NCI-H2196 treated with DMSO at 0.1 percent for 48 hours (cell line): Measurements from ENCODE around the gene C16orf96.
A peak's percentile ranks its signal among the peaks of the same experiment; 100 is the strongest.

Experiments used
- DNase-seq: peaks from one replicate; lab custom pipeline; 2025; ENCODE audit not compliant: unreplicated experiment; lab: John Stamatoyannopoulos, UW

C16orf96 gene

DNA sequence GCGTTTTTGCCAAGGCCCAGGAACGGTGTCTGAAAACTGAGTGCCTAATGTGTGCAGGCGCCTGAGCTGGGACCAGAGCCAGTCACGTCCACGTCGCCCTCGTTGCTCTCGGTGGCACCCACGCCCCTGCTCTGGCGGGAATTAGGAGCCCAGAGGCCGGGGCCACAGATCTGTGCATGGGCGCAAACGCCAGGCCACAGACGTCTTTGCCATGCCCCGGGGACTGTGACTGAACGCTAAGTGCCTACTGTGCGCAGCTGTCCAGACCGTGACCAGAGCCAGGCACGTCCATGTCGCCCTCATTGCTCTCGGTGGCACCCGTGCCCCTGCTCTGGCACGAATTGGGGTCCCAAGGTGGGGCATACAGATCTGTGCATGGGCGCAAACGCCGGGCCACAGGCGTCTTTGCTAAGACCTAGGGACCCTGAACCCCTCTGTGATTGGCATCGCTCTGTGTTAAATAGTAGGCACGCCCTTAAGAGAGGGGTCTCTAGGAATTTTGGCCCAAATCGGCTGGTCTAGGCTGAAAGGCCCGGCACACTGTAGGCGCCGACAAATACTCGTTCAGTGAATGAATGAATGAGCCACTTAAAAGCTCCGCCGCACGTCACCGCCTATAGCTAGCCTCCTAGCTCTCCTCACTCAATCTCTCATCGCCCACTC is 59.4 kb downstream of the C16orf96 start:
- no peak for DNase-seq

GRCh38 chr16:4616047-4616811 is 60.1 kb downstream of the C16orf96 start:
- peak; percentile 99 for DNase-seq

DNA sequence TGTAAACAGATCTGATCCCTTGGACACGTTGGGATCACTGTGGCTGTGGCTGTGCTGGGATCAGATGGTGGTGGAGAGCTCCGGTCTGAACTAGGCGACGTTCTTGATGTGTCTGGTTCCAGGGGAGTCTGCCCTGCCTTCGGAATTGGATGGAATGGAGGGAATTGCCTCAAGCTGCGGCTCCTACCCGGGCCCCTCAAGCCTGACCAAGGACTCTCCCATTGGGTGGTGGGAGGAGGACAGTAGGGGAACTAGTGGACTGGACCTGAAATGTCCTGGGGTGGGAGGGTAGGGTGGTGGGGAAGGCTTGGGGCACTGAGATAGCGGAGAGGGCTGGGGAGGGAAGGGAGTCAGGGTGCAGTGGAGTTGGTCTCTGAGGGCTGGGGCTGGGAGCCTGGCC is 61.7 kb downstream of the C16orf96 start:
- no peak for DNase-seq

GRCh38 chr16:4618645-4619418 is 62.7 kb downstream of the C16orf96 start:
- DNase-seq: peak; percentile 24

GRCh38 chr16:4623593-4623992 is 67.5 kb downstream of the C16orf96 start:
- no peak for DNase-seq

DNA sequence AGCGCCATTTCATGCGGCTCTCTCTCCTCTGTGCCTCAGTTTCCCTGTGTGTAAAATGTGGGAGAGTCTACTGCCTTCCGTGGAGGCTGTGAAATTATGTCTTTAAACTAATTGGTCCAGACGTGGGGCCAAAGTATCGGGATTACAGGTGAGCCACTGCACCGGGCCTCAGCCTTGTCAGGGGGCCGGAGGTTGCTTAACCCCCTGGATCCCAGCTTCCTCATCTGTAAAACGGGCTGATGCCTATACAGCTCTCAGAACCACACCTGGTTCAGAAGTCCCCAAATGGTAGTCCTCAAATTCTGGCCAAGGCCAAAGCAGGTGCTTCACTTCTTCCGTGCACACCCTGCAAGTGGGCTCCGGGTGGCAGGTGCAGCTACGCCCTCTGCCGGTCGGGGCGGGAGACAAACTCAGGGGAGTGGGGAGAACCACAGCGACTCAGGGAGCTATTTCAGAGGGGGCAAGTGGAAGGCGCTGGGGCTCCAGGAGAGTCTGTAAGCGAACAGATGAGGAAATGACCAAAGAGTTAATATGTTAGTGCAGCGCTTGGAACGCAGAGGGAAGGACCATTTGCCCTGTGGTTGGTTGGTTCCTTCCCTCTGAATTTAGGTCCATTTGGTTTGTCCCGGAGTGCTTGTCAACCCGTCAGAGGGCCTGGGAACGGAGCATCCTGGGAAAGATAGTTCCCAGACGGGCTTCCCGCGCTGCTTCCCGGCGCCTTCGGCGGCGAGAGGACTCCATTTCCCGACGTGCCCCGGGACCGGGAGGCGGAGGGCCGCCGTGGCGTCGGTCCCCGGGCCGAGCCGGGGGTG is 68.1 kb downstream of the C16orf96 start, which contains the start of gene MGRN1:
Gene MGRN1, plus strand, starts transcription at position 812 of the 812 bp plus-strand sequence. CDS start 135 bp downstream, outside the sequence.
- peak; percentile 93 for DNase-seq

- no peak for DNase-seq
Measured at GRCh38 chr16:4624827-4625559, 68.9 kb downstream of the C16orf96 start.

DNA sequence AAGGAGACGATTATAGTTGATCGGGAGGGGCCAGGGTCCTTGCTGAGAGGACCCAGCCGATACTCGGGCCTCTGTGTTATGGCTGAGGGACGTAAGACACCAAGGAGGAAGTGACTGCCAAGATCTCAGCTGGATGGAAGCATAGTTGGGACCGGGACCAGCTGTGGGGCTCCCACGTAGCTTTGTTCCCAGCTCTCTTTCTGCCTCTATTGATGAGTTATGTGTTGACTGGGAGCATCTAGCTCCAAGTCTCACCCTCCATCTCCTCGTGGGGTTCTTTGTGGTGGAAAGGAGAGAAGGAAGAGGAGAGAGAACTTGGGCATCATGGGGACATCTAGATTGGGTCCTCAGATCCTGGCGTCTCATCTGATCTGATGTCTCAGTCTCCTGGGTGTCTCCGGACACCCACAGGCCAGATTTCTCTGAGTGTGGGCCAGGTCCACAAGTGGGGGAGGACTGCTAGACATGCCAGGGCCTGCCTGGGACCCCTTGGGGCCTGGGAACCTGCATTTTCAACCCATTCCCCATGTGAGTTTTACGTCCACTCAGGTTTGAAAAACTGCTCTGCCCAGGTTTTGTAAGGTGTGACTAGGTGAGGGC is 69.5 kb downstream of the C16orf96 start:
- DNase-seq: no peak

GRCh38 chr16:4626396-4626795 is 70.3 kb downstream of the C16orf96 start:
- no peak for DNase-seq

- no peak for DNase-seq
Measured at GRCh38 chr16:4628283-4628682, 72.1 kb downstream of the C16orf96 start.

- no peak for DNase-seq
Measured at GRCh38 chr16:4631444-4631843, 75.3 kb downstream of the C16orf96 start.

DNA sequence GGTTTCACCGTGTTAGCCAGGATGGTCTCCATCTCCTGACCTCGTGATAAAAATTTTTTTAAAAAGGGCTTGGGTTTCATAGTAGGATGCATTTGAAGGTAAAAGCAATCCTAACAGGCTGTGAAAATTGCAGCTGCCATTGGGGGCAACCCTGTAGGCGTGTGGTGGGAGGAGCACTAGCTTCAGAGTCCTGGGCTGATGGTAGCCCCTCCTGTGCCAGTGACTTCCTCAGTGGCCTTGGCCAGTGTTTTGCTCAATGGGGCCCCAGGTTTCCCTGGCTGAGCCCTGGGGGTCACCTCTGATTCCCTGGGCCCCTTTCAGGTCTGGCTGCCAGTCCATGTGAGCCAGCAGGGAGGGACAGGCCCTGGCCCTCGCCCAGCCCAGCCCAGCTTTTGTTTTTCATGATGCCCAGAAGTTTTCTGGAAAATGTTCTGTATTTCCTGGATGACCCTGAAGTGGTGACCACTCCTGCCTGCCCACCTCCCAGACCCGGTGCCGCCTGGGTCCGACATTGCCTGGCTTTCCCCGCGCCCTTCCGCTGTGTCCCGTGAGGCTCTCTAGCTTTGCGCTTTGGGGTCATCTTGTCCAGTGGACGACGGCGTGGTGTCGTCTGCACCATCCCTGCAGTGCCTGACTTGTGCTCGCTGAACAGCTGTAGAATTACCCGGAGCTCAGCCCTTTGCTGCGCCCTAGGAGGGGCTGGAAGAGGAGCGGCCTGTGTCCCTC is 77.9 kb downstream of the C16orf96 start:
- no peak for DNase-seq

GRCh38 chr16:4634768-4635167 is 78.6 kb downstream of the C16orf96 start:
- no peak for DNase-seq

GRCh38 chr16:4636196-4636595 is 80.1 kb downstream of the C16orf96 start:
- DNase-seq: no peak

- no peak for DNase-seq
Measured at GRCh38 chr16:4637501-4638166, 81.5 kb downstream of the C16orf96 start.

DNA sequence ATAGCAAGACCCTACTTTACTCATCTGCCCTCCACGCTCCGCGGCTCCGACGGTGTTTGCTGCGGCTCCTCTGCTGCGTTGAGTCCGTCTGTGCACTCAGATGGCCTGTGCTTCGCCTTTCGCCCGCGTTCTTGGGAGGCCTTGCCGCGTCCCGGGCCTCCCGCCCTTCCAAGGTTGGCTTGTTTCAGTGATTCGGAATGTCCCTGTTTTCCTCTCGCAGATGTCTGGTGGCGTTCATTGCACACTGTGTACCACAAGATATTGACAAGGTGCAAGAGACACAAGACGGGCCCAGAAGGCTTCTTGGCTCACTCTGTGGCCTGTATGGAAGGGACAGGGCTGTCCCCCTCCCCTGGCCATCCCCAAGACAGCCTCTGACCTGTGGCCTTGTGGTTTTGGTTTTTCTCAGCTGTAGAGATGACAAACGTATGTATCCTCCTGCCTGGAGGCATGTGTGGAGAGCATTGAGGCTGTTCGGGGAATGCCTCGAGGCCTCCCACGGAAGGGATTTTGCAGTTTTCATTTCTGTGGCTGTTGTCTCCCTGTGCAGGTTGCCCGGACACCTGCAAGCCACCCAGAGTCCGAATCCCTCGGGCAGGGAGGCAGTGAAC is 83.9 kb downstream of the C16orf96 start:
- DNase-seq: no peak

- DNase-seq: no peak
Measured at GRCh38 chr16:4640572-4641305, 84.6 kb downstream of the C16orf96 start.

DNA sequence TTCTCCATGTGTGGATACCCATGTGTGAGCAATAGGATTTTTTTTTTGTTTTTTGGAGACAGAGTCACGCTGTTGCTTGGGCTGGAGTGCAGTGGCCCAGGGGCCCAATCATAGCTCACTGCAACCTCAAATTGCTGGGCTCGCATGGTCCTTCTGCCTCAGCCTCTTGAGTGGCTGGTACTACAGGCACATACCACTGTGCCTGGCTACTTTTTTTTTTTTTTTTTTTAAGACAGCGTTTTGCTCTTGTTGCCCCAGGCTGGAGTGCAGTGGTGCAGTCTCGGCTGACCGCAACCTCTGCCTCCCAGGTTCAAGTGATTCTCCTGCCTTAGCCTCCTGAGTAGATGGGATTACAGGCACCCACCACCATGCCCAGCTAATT is 85.2 kb downstream of the C16orf96 start:
- no peak for DNase-seq
